ENCODE results near the gene ORC5.

- TF ChIP-seq, protein P1, sequence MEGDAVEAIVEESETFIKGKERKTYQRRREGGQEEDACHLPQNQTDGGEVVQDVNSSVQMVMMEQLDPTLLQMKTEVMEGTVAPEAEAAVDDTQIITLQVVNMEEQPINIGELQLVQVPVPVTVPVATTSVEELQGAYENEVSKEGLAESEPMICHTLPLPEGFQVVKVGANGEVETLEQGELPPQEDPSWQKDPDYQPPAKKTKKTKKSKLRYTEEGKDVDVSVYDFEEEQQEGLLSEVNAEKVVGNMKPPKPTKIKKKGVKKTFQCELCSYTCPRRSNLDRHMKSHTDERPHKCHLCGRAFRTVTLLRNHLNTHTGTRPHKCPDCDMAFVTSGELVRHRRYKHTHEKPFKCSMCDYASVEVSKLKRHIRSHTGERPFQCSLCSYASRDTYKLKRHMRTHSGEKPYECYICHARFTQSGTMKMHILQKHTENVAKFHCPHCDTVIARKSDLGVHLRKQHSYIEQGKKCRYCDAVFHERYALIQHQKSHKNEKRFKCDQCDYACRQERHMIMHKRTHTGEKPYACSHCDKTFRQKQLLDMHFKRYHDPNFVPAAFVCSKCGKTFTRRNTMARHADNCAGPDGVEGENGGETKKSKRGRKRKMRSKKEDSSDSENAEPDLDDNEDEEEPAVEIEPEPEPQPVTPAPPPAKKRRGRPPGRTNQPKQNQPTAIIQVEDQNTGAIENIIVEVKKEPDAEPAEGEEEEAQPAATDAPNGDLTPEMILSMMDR (IDR thresholded peaks at IDR 0.05 in 8 of 11, conservative IDR thresholded peaks at IDR 0.05 in 3 of 11): no peak
- TF ChIP-seq POLR2A (IDR thresholded peaks at IDR 0.05) (no peak), POLR2AphosphoS5 (IDR thresholded peaks at IDR 0.05) (no peak)
Observed at GRCh38 chr7:104255616-104256015, 47.8 kb upstream of the ORC5 start.
